SK-N-SH (cell line): Measurements from ENCODE around the gene DCXR. TPM values are rescaled to one million over a fixed set of nuclear protein-coding genes. Genes with fewer than 3 reads are reported as not detected.
A peak's percentile ranks its signal among the peaks of the same experiment; 100 is the strongest.

ENCODE experiments used
- CTCF ChIA-PET: fragments of 300-600, 350-600 bp; formaldehyde crosslinking; extraction: SDS; loops from one replicate; lab custom pipeline; 2021; lab: Yijun Ruan, JAX
- POLR2A ChIA-PET: fragments of 350-600 bp; sonication (Branson Sonifier 250); formaldehyde crosslinking; extraction: SDS; loops from one replicate; lab custom pipeline; 2020; ENCODE audit warnings: antibody characterized with exemption, inconsistent platforms; lab: Yijun Ruan, JAX
- DNase-seq: peaks from one replicate; pipeline ENCODE4 v3.0.0; 2012
- H2AFZ ChIP-seq: fragments of 200-600 bp; sonication (generic); 2 replicates; pipeline ENCODE4 v1.8.1; 2016; ENCODE audit warnings: antibody characterized with exemption, mild to moderate bottlenecking, low read depth
- H3F3A ChIP-seq: fragments of 200-600 bp; sonication (generic); replicated peaks from 2 replicates; pipeline ENCODE3; 2016; ENCODE audit warnings: antibody characterized with exemption, mild to moderate bottlenecking; ENCODE audit not compliant: insufficient read depth
- H3K27ac ChIP-seq, 2 experiments: fragments of 200-500 bp in 1 of 2; fragments of 200-600 bp in 1 of 2; sonication (Bioruptor generic) in 1 of 2; sonication (generic), shearing (Covaris generic) in 1 of 2; 2 replicates each; pipeline versions ENCODE4 v1.5.1 to v1.6.1; 2014 to 2016; ENCODE audit warnings: low read depth in 2 of 2, inconsistent platforms in 1 of 2, low read length in 1 of 2, mild to moderate bottlenecking in 1 of 2, mixed read lengths in 1 of 2
- H3K27me3 ChIP-seq: fragments of 200-600 bp; sonication (generic), shearing (Covaris generic); 2 replicates; pipeline ENCODE4 v1.6.1; 2016; ENCODE audit warnings: mixed run types; ENCODE audit not compliant: insufficient read depth
- H3K36me3 ChIP-seq, 2 experiments: fragments of 200-500 bp in 1 of 2; fragments of 200-600 bp in 1 of 2; sonication (Bioruptor generic) in 1 of 2; sonication (generic) in 1 of 2; replicated peaks in 1 of 2; 2 replicates each; pipeline versions ENCODE3 to v1.5.1; 2014 to 2016; ENCODE audit warnings: low read length in 1 of 2, mild to moderate bottlenecking in 1 of 2; ENCODE audit not compliant: insufficient read depth in 2 of 2, control insufficient read depth in 1 of 2
- H3K4me1 ChIP-seq, 2 experiments: fragments of 200-500 bp in 1 of 2; fragments of 200-600 bp in 1 of 2; sonication (Bioruptor generic) in 1 of 2; sonication (generic), shearing (Covaris generic) in 1 of 2; 2 replicates each; pipeline versions ENCODE4 v1.5.1 to v1.6.1; 2014 to 2016; ENCODE audit warnings: low read depth in 1 of 2, low read length in 1 of 2, mixed run types in 1 of 2; ENCODE audit not compliant: insufficient read depth in 2 of 2, control insufficient read depth in 1 of 2
- H3K4me2 ChIP-seq: fragments of 200-600 bp; sonication (generic), shearing (Covaris generic); 2 replicates; pipeline ENCODE4 v1.6.1; 2017; ENCODE audit warnings: mixed run types
- H3K4me3 ChIP-seq, 2 experiments: fragments of 200-500 bp in 1 of 2; fragments of 200-600 bp in 1 of 2; sonication (Bioruptor generic) in 1 of 2; sonication (generic), shearing (Covaris generic) in 1 of 2; 2 replicates each; pipeline versions ENCODE4 v1.5.1 to v1.8.1; 2014 to 2016; ENCODE audit warnings: low read depth in 2 of 2, inconsistent platforms in 1 of 2, low read length in 1 of 2, mild to moderate bottlenecking in 1 of 2, mixed read lengths in 1 of 2, moderate library complexity in 1 of 2
- H3K79me2 ChIP-seq: fragments of 200-600 bp; sonication (generic); 2 replicates; pipeline ENCODE4 v1.8.1; 2017; ENCODE audit warnings: mild to moderate bottlenecking; ENCODE audit not compliant: insufficient read depth
- H3K9ac ChIP-seq: fragments of 200-600 bp; sonication (generic); 2 replicates; pipeline ENCODE4 v1.6.1; 2017; ENCODE audit warnings: mixed run types
- H3K9me2 ChIP-seq: fragments of 200-600 bp; sonication (generic); 2 replicates; pipeline ENCODE4 v1.6.1; 2017; ENCODE audit warnings: mixed run types
- H3K9me3 ChIP-seq: fragments of 200-600 bp; sonication (generic); 2 replicates; pipeline ENCODE4 v1.6.1; 2017; ENCODE audit warnings: mixed run types, mild to moderate bottlenecking, moderate library complexity
- H4K20me1 ChIP-seq: fragments of 200-600 bp; sonication (generic); 2 replicates; pipeline ENCODE4 v1.6.1; 2017; ENCODE audit warnings: mild to moderate bottlenecking, mixed run types; ENCODE audit not compliant: insufficient read depth
- EZH2phosphoT487 ChIP-seq: fragments of 200-600 bp; sonication (generic); IDR thresholded peaks from 2 replicates; pipeline ENCODE4 v1.6.1; 2017; ENCODE audit warnings: low read depth, mixed run types, mild to moderate bottlenecking, antibody characterized with exemption, moderate library complexity, borderline replicate concordance
- GABPA ChIP-seq: IDR thresholded peaks from 2 replicates; pipeline ENCODE4 v1.4.0; 2012; ENCODE audit warnings: low read depth, mild to moderate bottlenecking
- GATA2 ChIP-seq: sonication (generic); formaldehyde crosslinking; IDR thresholded peaks from 2 replicates; pipeline ENCODE4 v1.5.0; 2020; ENCODE audit warnings: mild to moderate bottlenecking, missing genetic modification reagents
- JUND ChIP-seq: IDR thresholded peaks from 2 replicates; pipeline ENCODE4 v1.4.0; 2012
- MXI1 ChIP-seq: IDR thresholded peaks from 2 replicates; pipeline ENCODE4 v1.6.1; 2012; ENCODE audit warnings: mild to moderate bottlenecking, low read depth, low read length, improper control_type of control experiment
- NRF1 ChIP-seq: IDR thresholded peaks from 2 replicates; pipeline ENCODE4 v1.6.1; 2012; ENCODE audit warnings: low read depth, mild to moderate bottlenecking, low read length
- POLR2AphosphoS5 ChIP-seq: IDR thresholded peaks from 2 replicates; pipeline ENCODE4 v1.6.1; 2012; ENCODE audit warnings: low read depth, low read length
- RCOR1 ChIP-seq: fragments of 150-350 bp; IDR thresholded peaks from 2 replicates; pipeline ENCODE4 v1.6.1; 2017; ENCODE audit warnings: antibody characterized with exemption, low read length
- REST ChIP-seq: IDR thresholded peaks from 2 replicates; pipeline ENCODE4 v1.6.1; 2012; ENCODE audit warnings: mild to moderate bottlenecking, low read depth, low read length, moderate library complexity
- RXRA ChIP-seq: IDR thresholded peaks from 2 replicates; pipeline ENCODE4 v1.4.0; 2012; ENCODE audit warnings: low read depth, mild to moderate bottlenecking, borderline replicate concordance
- TAF1 ChIP-seq: IDR thresholded peaks from 2 replicates; pipeline ENCODE4 v1.6.1; 2012; ENCODE audit warnings: low read depth, mild to moderate bottlenecking, low read length, moderate library complexity, borderline replicate concordance
- USF2 ChIP-seq: fragments of 150-350 bp; IDR thresholded peaks from 2 replicates; pipeline ENCODE4 v1.6.1; 2017; ENCODE audit warnings: antibody characterized with exemption, low read length, low read depth, borderline replicate concordance
- WGBS: methylation state at CpG from one replicate; pipeline ENCODE4 v1.1.6; 2017; ENCODE audit warnings: low lambda C conversion rate; 5-methylcytosine and 5-hydroxymethylcytosine counted together
- polyA plus RNA-seq, 3 experiments: library from polyadenylated mRNA; depleted of rRNA; stranded (reverse); fragments of >200 nt; gene quantifications; 2 replicates each; pipeline ENCODE4 v1.2.3, GENCODE V29; 2012

The DCXR gene
- polyA plus RNA-seq, 1 of the 3 experiments (the other 2 are of a cell fraction): 190 TPM

GRCh38 chr17:82063424-82064415 is 26.2 kb upstream of the DCXR start:
- Histone ChIP-seq H3K27me3 (no peaks in the 10 kb centered on the region), H4K20me1 (no peaks in the 10 kb centered on the region), H3K27ac (no peak overlapping the region), H3F3A (peaks cover 20% of the 10 kb centered on the region), H3K4me1 (peaks cover 12 to 26% of the 10 kb centered on the region in 2 experiments; a peak in 2 of 4 replicates), H3K9me2 (no peaks in the 10 kb centered on the region), H3K4me3 (peak overlapping the region in 1 of 2 experiments; percentile 81; a peak in 1 of 4 replicates), H3K79me2 (peaks cover 26% of the 10 kb centered on the region), H3K9me3 (no peaks in the 10 kb centered on the region), H2AFZ (no peak overlapping the region), H3K36me3 (peaks cover 17 to 54% of the 10 kb centered on the region in 2 experiments), H3K9ac (peak overlapping the region; percentile 89; the same call in 1 of the 2 replicates), H3K4me2 (peak overlapping the region; percentile 100; the same call in 1 of the 2 replicates)
- DNase-seq: no peak
- ChIA-PET CTCF (interaction anchor here (0.8 to 8.0 kb wide), 6 partner anchors 10 to 42 kb away, joined by 3 to 47 read pairs (median 4); partner anchors contain the start of genes DCXR and RAC3), POLR2A (interaction anchor here (1.3 kb wide), 1 partner anchor 9 kb away, joined by 4 read pairs; no protein-coding TSS in a partner anchor)
- TF ChIP-seq EZH2phosphoT487 (no peak), USF2 (no peak), NRF1 (no peak), REST (no peak), JUND (no peak), RCOR1 (no peak), GABPA (no peak), MXI1 (no peak), POLR2AphosphoS5 (no peak), TAF1 (no peak), RXRA (no peak), GATA2 (no peak)
- WGBS: 85% methylated on average over 17 of the region's 20 CpGs
